Kasumi-1 (cell line): Measurements from ENCODE around the gene CANX.
"Not testable (repeated sequence)": the region's sequence is repeated elsewhere in the genome, so short reads cannot be mapped to it uniquely, and the experiment has no call there.

Experiments used
- DNase-seq, 2 experiments: peaks; one replicate each; lab custom pipeline; 2025; lab: John Stamatoyannopoulos, UW

Gene CANX, protein sequence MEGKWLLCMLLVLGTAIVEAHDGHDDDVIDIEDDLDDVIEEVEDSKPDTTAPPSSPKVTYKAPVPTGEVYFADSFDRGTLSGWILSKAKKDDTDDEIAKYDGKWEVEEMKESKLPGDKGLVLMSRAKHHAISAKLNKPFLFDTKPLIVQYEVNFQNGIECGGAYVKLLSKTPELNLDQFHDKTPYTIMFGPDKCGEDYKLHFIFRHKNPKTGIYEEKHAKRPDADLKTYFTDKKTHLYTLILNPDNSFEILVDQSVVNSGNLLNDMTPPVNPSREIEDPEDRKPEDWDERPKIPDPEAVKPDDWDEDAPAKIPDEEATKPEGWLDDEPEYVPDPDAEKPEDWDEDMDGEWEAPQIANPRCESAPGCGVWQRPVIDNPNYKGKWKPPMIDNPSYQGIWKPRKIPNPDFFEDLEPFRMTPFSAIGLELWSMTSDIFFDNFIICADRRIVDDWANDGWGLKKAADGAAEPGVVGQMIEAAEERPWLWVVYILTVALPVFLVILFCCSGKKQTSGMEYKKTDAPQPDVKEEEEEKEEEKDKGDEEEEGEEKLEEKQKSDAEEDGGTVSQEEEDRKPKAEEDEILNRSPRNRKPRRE

DNA sequence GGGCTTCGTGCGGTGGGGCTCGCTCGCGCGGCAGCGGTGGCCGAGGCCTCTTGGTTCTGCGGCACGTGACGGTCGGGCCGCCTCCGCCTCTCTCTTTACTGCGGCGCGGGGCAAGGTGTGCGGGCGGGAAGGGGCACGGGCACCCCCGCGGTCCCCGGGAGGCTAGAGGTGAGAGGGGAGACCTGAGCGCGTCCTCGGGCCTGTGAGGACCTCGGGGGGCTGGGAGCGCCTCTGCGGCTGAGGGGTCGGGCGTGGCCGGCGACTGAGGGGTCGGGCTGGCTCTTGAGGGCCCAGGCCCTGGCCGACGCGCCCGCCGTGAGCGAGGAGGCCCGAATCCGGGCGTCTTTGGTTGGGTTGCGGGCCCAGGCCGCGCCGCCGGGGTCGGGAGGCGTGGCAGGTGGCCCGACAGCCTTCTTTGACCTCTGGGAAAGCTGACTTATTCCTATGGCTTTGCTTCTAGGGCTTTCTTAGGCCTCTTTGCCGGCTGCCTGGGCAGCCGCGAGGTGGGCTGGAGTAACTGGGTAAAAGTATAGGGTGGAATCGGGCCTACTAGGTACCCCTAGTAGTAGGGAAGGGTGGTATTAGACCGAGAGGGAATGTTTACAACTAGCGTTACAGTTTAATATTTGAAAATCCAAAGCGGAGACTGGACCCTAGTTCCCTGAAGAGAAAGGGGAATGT lies at the start of gene CANX:
Gene CANX (plus strand): TSS at position 33 of the 681 bp plus-strand sequence. CDS start 6,715 bp downstream, outside the sequence.
- DNase-seq = no peak

DNA sequence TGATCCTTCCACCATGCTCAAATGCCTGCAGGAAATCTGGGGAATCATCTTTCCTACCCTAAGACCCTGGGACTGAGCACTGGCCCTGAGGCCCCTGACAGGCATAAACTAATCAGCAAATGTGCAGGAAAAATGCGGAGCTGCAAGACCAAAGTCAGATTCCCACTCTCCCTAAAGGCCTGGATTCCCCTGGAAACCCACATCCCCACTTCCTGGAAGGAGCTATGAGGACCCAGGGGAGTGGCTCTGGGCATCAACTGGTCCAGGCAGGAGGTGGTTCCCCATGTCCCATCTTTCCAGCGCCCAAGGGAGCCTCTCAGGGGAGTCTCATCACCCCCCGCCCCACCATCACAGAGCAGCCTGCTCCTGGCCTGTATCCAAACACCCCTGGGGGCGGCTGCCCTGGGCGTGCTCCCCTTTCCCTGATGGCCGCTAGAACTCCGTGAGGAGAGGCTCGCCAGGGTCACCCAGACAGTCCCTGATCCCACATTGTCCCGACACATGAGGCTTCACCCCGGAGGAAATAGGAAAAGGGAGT lies 49.5 kb upstream of the CANX start:
- DNase-seq = not testable (repeated sequence)

DNA sequence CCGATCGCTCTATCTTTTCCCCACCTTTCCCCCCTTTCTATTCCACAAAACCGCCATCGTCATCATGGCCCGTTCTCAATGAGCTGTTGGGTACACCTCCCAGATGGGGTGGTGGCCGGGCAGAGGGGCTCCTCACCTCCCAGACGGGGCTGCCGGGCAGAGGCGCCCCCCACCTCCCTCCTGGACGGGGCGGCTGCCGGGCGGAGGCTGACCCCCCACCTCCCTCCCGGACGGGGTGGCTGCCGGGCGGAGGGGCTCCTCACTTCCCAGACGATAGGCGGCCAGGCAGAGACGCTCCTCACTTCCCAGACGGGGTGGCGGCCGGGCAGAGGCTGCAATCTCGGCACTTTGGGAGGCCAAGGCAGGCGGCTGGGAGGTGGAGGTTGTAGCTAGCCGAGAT lies 48.5 kb upstream of the CANX start:
- DNase-seq = not testable (repeated sequence)

DNA sequence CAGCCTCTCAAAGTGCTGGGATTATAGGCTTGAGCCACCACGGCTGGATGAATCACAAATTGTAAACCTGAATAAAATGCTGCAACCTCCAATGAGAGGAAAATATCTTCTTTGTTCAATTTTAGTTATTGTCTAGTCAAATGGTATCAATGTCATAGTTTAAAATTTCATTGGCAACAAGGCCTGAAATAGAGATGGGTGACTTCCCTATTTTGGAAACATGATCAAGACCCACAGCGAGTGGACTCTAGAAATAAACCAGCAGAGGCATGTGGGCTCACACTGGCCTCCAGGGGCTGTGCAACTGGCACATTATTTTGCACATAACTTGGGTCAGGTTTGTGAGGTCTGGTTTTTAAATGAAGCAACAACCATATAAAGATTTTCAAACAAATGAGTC lies 45.6 kb upstream of the CANX start:
- DNase-seq = peak in 1 of 2 experiments; percentile 26

DNA sequence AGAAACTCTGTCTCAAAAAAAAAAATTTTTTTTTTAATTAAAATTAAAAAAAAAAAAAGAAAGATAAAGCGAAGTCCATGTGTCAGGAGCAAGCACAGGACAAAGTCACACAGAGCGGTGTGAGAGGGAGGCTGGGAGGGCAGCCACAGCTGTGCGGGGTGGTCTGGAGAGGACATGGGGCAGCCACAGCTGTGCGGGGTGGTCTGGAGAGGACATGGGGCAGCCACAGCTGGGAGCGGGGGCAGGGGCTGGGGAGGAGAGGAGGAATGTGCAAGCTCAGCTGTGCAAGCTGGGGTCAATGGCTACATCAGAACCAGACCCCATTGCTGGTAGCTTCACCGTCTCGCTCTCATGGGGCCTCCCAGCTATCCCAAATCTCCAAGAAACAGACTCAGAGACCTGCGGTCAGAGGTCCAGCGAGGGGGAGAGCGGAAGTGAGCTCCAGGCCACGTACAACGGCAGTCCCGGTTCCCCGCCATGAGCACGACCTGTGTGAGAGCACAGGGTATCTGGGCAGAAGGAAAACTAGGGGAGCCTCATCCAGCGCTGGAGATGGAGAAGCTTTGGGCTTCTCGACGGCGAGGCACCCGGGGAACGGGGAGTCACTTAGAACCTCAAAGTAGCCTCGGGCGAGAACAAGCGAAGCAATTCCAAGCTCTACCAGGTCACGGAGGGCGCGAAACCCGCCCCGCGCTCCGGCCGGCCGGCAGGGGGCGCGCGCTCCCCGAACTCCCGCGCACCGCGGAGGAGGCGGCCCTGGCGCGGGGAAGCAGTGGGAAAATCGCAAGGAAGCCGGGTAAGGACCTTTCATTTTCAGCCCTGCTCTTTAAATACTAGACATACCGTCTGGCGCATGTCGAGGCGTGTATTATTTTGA lies 41.2 kb upstream of the CANX start:
- not testable (repeated sequence) for DNase-seq

DNA sequence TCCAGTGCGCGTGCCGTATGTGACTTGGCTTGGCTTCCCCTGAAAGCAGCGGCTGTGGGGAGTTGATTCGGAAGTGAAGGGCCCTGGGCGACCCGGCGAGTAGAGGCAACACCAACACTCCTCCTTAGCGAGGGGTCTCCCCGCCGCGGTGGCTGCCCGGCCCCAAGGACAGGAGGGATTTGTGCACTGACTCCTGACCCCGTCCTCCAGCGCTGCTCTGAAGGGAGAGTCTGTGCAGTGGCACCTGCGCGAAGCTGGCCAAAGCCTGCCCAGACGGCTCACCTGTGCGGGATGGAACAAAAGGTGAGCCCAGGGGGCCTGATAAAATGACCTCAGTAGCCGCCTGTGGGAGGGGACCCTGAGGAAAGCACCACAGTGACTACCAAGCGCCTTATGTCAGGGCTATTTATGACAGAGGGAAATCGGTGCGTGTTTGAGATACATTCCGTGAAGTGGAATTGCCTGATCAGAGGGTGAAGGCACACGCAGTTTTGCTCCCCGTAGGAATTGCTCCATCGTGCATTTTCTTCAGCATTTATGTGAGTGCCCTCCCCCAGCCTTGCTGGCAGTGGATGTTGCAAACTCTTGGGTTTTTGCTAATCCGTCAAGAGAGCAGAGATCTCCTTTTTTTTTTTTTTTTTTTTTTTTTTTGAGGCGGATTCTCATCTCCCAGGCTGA lies 40.4 kb upstream of the CANX start:
- DNase-seq = peak in 1 of 2 experiments; percentile 15

DNA sequence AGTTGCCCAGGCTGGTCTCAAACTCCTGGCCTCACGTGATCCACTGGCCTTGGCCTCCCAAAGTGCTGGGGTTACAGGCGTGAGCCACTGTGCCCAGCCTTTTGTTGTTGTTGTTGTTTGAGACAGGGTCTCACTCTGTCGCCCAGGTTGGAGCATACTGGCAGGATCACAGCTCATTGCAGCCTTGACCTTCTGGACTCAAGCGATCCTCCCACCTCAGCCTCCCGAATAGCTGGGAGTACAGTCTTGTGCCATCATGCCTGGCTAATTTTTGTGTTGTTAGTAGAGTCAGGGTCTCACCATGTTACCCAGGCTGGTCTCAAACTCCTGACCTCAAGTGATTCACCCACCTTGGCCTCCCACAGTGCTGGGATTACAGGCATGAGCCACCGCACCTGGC lies 37.1 kb upstream of the CANX start:
- not testable (repeated sequence) for DNase-seq

DNA sequence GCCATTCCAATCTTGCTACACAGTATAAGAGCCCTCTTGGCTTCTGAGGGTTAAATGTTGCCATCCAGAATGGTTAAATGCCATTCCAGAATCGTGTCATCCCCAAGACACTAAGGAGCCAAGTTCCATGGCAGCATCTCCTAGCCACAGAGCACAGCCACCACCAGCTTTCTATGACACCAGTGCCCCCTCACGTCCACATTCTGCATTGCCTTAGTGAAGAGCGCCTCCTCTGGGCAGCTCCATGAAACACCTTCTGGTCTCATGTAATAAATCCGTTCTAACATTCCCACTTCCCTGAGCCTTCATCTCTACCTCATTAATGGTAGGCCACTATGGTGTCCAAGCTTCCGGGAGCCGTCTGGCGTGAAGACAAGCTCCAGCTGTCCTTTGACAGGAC lies 30.4 kb upstream of the CANX start:
- peak; percentile 77 to 85 for DNase-seq

DNA sequence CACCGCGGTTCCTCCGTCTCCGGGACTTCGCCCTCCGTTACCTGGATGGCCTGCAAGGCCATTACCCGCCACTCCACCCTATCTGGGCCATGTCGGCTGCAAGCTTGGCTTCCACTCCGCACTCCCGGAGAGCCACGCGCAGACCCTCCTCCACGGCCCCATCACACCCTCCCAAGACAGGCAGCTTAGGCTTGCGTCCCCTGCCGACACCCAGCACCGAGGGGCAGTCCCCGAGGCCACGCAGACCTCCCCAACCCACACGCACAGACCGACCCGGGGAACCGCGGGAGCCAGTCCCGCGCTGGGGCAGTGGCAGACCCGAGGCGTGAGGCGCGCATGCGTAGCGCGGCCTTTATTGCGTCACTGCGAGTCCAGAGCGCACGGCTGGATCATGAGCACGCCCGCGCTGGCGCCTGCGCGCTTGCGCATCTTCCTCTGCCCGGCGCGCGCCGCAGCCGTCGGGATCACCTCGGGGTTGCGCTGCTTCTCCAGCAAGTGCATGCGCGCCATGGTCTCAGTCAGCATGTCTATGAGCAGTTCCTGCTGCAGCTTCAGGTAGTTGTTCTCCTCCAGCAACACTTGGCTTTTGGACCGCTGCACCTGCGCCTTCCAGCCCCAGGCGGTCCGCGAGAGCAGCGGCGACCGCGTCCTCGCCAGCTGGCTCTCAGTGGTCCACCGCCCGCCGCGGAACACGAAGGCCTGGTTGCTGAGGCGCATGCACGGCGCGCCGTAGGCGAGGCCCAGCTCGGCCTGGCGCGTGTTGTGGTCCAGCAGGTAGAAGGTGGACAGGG lies 20.3 kb upstream of the CANX start:
- DNase-seq = peak; percentile 85 to 92

DNA sequence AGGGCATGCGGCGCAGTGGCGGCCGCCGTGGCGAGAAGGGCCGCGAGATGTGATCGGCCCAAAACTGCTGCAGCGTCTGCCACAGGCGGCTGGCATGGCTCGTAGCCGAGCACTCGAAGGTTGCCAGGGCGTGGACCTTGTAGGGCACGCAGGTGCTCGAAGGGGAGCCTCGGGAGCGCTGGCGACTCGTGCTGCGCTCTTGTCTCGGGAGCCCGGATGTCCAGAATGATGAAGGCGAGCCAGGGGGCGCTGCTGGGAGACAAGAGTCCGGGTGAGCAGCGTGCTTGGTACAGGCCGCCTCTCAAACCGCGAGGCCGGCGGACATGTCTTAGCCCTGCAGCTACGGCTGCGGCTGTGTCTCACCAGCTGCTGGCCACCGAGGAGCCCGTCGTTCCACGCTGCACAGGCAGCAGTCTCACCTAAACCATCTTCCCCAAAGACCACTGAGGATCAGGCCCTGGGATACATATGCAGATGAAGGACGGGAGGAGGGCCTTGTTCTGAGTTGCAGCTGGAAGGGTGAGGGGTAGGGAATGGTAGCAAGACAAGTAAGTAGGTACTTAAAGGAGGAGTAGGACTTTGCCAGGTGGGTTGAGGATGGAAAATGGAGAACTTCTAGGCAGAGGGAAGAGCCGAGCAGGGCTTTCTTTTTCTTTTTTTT lies 19.6 kb upstream of the CANX start:
- DNase-seq = peak; percentile 68 to 69

DNA sequence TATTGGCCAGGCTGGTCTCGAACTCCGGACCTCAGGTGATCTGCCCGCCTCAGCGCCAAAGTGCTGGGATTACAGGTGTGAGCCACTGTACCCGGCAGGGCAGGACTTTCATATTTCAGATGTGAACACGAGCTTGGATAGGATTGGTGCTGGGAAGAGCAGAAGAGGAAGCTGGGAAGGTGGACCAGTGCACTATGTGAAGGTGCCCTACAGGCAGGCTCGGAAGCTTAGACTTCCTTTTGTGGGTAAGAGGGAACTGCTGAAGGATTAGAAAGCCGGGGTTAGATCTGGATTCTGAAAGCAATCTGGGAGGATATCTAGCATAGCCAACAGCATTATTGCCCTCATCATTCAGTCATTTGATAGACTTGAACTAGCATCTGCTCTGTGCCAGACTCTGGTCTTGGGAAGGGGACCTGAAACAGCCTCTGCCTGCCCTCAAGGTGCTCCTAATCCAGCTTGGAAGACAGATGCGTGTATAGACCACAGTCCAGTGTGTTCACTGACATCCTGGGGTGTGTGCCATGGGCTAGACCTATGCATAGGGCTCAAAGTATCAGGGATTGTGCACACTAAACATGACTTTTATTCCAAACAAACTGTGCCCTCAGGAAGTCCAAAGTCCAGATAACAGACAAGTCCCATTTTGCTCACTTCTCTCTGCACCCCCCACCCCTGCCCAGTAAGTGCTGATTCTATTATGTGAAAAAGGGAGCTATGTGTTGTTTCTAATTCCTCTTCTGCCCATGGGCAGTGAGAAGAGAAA lies 18.6 kb upstream of the CANX start:
- peak; percentile 49 to 59 for DNase-seq

DNA sequence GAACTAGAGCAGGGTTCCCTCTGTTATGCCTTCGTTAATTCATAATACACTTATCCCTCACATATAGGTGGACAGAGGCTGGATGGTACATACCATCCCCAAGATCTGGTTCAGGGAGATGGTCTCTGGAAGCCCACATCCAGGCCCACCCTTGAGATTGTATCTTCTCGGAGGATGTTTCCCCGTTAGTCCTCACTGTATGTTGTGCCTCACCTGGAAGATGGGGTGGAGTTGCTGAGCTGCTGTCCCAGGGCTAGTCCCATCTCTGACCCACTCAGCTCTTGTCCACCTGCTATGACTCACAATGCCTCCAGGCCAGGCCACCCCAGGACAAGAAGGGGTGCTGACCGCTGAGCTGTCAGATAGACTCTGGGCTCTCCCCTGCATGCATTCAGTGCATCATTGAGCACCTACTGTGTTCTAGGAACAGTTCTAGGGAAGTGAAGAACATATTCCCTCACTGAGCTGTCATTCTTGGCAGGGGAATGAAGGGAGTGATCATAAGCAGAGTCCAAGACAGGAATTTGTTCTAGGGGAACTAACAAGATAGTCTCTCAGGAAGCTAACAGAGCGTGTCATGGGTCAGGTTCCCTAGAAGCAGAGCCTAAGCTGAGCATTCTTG lies 17.9 kb upstream of the CANX start, which contains the start of gene CBY3:
Gene CBY3 (minus strand): TSS at position 255 of the 622 bp plus-strand sequence. CDS start 116 bp downstream, at position 139.
- no peak for DNase-seq

DNA sequence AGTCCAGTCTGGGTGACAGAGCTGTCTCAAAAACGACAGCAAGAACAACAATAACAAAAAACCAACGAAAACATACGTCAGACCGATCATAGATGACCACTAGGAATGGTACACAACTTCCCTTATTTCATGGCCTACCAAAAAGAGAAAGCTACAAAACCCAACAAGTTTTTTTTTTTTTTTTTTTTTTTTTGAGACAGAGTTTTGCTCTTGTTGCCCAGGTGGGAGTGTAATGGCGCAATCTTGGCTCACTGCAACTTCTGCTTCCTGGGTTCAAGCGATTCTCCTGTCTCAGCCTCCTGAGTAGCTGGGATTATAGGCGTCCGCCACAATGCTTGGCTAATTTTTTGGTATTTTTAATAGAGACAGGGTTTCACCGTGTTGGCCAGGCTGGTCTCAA lies 9.6 kb upstream of the CANX start:
- not testable (repeated sequence) for DNase-seq

DNA sequence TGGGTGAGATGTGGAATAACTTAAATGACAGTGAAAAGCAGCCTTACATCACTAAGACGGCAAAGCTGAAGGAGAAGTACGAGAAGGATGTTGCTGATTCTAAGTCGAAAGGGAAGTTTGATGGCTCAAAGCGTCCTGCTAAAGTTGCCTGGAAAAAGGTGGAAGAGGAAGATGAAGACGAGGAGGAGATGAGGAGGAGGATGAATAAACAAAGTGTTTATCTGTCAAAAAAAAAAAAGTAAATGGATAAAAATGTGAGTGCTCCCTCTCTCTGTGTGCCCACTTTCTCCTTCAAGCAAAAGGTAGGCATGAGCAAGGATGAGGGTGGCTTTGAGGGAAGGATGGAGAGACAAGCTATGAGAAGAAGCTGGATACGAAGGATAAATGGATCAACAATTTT lies 4.2 kb upstream of the CANX start:
- DNase-seq = no peak

DNA sequence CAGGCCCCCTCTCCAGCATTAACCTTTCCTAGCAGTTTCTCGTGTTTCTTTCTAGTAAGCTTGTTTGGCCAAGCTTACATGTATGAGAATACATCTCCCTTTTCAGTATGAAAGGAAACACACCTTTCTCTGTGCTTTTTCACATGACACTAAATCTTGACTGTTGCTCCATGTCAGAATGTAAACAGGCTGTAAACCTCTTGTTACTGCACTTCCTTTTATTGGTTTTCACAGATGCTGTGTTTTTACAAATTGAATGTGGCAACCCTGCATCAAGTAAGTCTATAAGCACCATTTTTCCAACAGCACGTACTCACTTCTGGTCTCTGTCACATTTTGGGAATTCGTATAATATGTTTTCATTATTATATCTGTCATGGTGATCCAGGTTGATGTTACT lies 2.2 kb upstream of the CANX start:
- no peak for DNase-seq

DNA sequence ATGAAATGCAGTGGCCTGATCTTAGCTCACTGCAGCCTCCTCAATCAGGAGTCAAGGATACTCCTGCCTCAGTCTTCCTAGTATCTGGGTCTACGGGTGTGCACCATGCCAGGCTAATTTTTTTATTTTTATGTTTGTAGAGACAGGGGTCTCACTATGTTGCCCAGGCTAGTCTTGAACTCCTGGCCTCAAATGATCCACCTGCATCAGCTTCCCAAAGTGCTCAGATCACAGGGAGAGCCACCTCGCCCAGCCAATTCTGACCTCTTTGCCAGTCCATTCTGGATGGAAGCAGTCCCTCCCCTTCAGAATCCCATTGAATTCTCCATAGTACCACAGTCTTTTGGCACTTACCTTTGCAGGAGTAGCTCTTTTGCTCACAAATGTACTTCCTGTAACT lies 1.7 kb upstream of the CANX start:
- no peak for DNase-seq

DNA sequence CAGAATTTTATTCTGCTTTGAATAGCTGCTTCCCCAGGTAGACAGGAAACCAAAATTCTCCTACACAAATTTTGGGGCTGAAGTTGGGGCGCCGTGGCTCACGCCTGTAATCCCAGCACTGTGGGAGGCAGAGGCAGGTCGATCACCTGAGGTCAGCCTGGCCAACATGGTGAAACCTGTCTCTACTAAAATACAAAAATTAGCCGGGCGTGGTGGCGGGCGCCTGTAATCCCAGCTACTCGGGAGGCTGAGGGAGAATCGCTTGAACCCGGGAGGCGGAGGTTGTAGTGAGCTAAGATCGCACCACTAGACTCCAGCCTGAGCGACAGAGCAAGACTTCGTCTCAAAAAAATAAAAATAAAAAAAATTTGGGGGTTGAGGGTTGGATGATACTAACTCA lies 1.2 kb upstream of the CANX start:
- not testable (repeated sequence) for DNase-seq
